ENCODE measurements around the gene G0S2. TPM values are rescaled to one million over a fixed set of nuclear protein-coding genes. Genes with fewer than 3 reads are reported as not detected.

G0S2 gene
- total RNA-seq, 1 experiment from 2014 or later = 45.7 TPM

GRCh38 chr1:209714338-209714737 lies 39.1 kb downstream of the G0S2 start:
- POLR2A ChIA-PET = no interaction called here

GRCh38 chr1:209715314-209715713 lies 40.1 kb downstream of the G0S2 start:
- H3K9me3 Mint-ChIP-seq (ENCODE audit: unreplicated experiment) = no peaks in the 10 kb centered on the region
- H3K27ac Mint-ChIP-seq (ENCODE audit: unreplicated experiment) = no peak overlapping the region
- ChIA-PET POLR2A (no interaction called here), CTCF (no interaction called here)
- no peaks in the 10 kb centered on the region for H3K9me3 ChIP-seq
- DNase-seq = no peak
- no peaks in the 10 kb centered on the region for H3K27me3 ChIP-seq (replicated peaks; ENCODE audit: control insufficient read depth, insufficient read depth, low read length)
- no peaks in the 10 kb centered on the region for H3K4me1 Mint-ChIP-seq (ENCODE audit: low read depth, unreplicated experiment)
- peaks cover 17% of the 10 kb centered on the region for H3K27me3 Mint-ChIP-seq (ENCODE audit: insufficient read depth, unreplicated experiment)
- BruUV-seq (replicated peaks) = no TSS peak
- no peaks in the 10 kb centered on the region for H3K4me1 ChIP-seq
- no peak for TF ChIP-seq CTCF (IDR thresholded peaks at IDR 0.05; ENCODE audit: insufficient read depth in 1 of 2, low read depth in 1 of 2, low read length in 1 of 2, severe bottlenecking in 1 of 2, unreplicated experiment in 1 of 2)
- intact Hi-C loops (cut with micrococcal nuclease; ENCODE audit: unreplicated experiment) = no loop called here
- no peaks in the 10 kb centered on the region for H3K36me3 ChIP-seq (ENCODE audit: control insufficient read depth, insufficient read depth, low read length)
- H3K4me3 Mint-ChIP-seq (ENCODE audit: unreplicated experiment) = no peak overlapping the region
- no peak overlapping the region for H3K4me3 ChIP-seq (ENCODE audit: low read depth, low read length)
- no peaks in the 10 kb centered on the region for H3K36me3 Mint-ChIP-seq (ENCODE audit: insufficient read depth, unreplicated experiment)

More at GRCh38 chr1:209714338-209714737, 39.1 kb downstream of the G0S2 start:
- H3K4me1 Mint-ChIP-seq (ENCODE audit: low read depth, unreplicated experiment) = no peaks in the 10 kb centered on the region
- no peak for DNase-seq
- intact Hi-C loops (cut with micrococcal nuclease; ENCODE audit: unreplicated experiment) = no loop called here
- H3K9me3 ChIP-seq = no peaks in the 10 kb centered on the region
- no peak for TF ChIP-seq CTCF (IDR thresholded peaks at IDR 0.05; ENCODE audit: insufficient read depth in 1 of 2, low read depth in 1 of 2, low read length in 1 of 2, severe bottlenecking in 1 of 2, unreplicated experiment in 1 of 2)
- H3K4me3 ChIP-seq (ENCODE audit: low read depth, low read length) = no peak overlapping the region
- BruUV-seq (replicated peaks) = no TSS peak
- no peaks in the 10 kb centered on the region for H3K27me3 ChIP-seq (replicated peaks; ENCODE audit: control insufficient read depth, insufficient read depth, low read length)
- CTCF ChIA-PET = no interaction called here
- H3K4me1 ChIP-seq = no peaks in the 10 kb centered on the region
- no peaks in the 10 kb centered on the region for H3K36me3 ChIP-seq (ENCODE audit: control insufficient read depth, insufficient read depth, low read length)
- no peak overlapping the region for H3K4me3 Mint-ChIP-seq (ENCODE audit: unreplicated experiment)
- peaks cover 15% of the 10 kb centered on the region for H3K27me3 Mint-ChIP-seq (ENCODE audit: insufficient read depth, unreplicated experiment)
- no peaks in the 10 kb centered on the region for H3K36me3 Mint-ChIP-seq (ENCODE audit: insufficient read depth, unreplicated experiment)
- no peak overlapping the region for H3K27ac Mint-ChIP-seq (ENCODE audit: unreplicated experiment)
- H3K9me3 Mint-ChIP-seq (ENCODE audit: unreplicated experiment) = no peaks in the 10 kb centered on the region

- DNase-seq = no peak
Observed at GRCh38 chr1:209717818-209718217, 42.6 kb downstream of the G0S2 start.

More at GRCh38 chr1:209717818-209718217, 42.6 kb downstream of the G0S2 start:
- ChIA-PET CTCF (no interaction called here), POLR2A (no interaction called here)
- no peaks in the 10 kb centered on the region for H3K36me3 Mint-ChIP-seq (ENCODE audit: insufficient read depth, unreplicated experiment)
- Histone ChIP-seq H3K36me3 (ENCODE audit: control insufficient read depth, insufficient read depth, low read length) (no peaks in the 10 kb centered on the region), H3K27me3 (replicated peaks; ENCODE audit: control insufficient read depth, insufficient read depth, low read length) (no peaks in the 10 kb centered on the region), H3K4me1 (no peaks in the 10 kb centered on the region), H3K4me3 (ENCODE audit: low read depth, low read length) (no peak overlapping the region), H3K9me3 (no peaks in the 10 kb centered on the region)
- no peak for TF ChIP-seq CTCF (IDR thresholded peaks at IDR 0.05; ENCODE audit: insufficient read depth in 1 of 2, low read depth in 1 of 2, low read length in 1 of 2, severe bottlenecking in 1 of 2, unreplicated experiment in 1 of 2)
- peaks cover 18% of the 10 kb centered on the region for H3K27me3 Mint-ChIP-seq (ENCODE audit: insufficient read depth, unreplicated experiment)
- BruUV-seq (replicated peaks) = no TSS peak
- H3K4me1 Mint-ChIP-seq (ENCODE audit: low read depth, unreplicated experiment) = no peaks in the 10 kb centered on the region
- H3K27ac Mint-ChIP-seq (ENCODE audit: unreplicated experiment) = no peak overlapping the region
- intact Hi-C loops (cut with micrococcal nuclease; ENCODE audit: unreplicated experiment) = no loop called here
- no peaks in the 10 kb centered on the region for H3K9me3 Mint-ChIP-seq (ENCODE audit: unreplicated experiment)
- H3K4me3 Mint-ChIP-seq (ENCODE audit: unreplicated experiment) = no peak overlapping the region

Measured in Caco-2 (cell line).